K562 (cell line): Measurements from ENCODE around the gene ELP5. TPM values are rescaled to one million over a fixed set of nuclear protein-coding genes. Genes with fewer than 3 reads are reported as not detected.

Experiments used
- ATAC-seq: fragments of 200-7000 bp; cut with Tn5 transposase; 3 replicates; pipeline ENCODE4 v1.9.1; 2020; ENCODE audit warnings: moderate library complexity
- BruUV-seq: library from RNA; stranded (reverse); fragments of 400-500 nt; replicated peaks from 2 replicates; lab custom pipeline; 2021; lab: Mats Ljungman, UMichigan
- CTCF ChIA-PET: fragments of 300-600 bp; formaldehyde crosslinking; extraction: SDS; loops from one replicate; lab custom pipeline; 2021; ENCODE audit warnings: low intra/inter-chr PET ratio; lab: Yijun Ruan, JAX
- POLR2A ChIA-PET: fragments of 300-600, 350-650 bp; sonication (Branson Sonifier 250); formaldehyde crosslinking; extraction: SDS; loops from one replicate; lab custom pipeline; 2021; ENCODE audit warnings: antibody characterized with exemption, inconsistent platforms; lab: Yijun Ruan, JAX
- DNase-seq, 4 experiments: peaks; one replicate each; pipeline versions ENCODE4 v3.0.0 to v3.0.0-alpha.2; 2011 to 2018; ENCODE audit warnings: low spot score in 3 of 4, mixed read lengths in 3 of 4; ENCODE audit errors: extremely low read depth in 1 of 4
- FAIRE-seq: peaks from 2 replicates; lab custom pipeline; 2011; peaks lifted over from hg19 to GRCh38; lab: Jason Lieb, UNC
- H2AFZ ChIP-seq: 2 replicates; pipeline ENCODE4 v1.6.0; 2011; ENCODE audit warnings: low read depth, low read length, control low read depth, inconsistent platforms
- H3K27ac ChIP-seq: fragments of 200-600 bp; 3 replicates; pipeline ENCODE4 v1.8.0; 2011; ENCODE audit warnings: low read depth, mild to moderate bottlenecking, control low read depth, inconsistent platforms, low read length, moderate library complexity, mixed read lengths; ENCODE audit errors: extremely low read depth
- H3K27me3 ChIP-seq, 2 experiments: fragments of 300-600 bp in 1 of 2; 2 replicates in 1 of 2; 3 replicates in 1 of 2; pipeline versions ENCODE4 v1.6.0 to v1.8.0; 2011; ENCODE audit warnings: inconsistent platforms in 2 of 2, low read length in 2 of 2, mild to moderate bottlenecking in 1 of 2, mixed read lengths in 1 of 2, moderate library complexity in 1 of 2; ENCODE audit not compliant: control insufficient read depth in 2 of 2, insufficient read depth in 2 of 2
- H3K36me3 ChIP-seq: fragments of 300-600 bp; 3 replicates; pipeline ENCODE4 v1.8.0; 2011; ENCODE audit warnings: mild to moderate bottlenecking, low read length, inconsistent platforms; ENCODE audit not compliant: control insufficient read depth, insufficient read depth
- H3K4me1 ChIP-seq, 2 experiments: fragments of 200-600 bp in 1 of 2; replicated peaks in 1 of 2; 2 replicates in 1 of 2; 3 replicates in 1 of 2; pipeline versions ENCODE4 v1.5.1 to v1.8.0; 2011; ENCODE audit warnings: inconsistent platforms in 2 of 2, low read length in 2 of 2, mild to moderate bottlenecking in 1 of 2, mixed read lengths in 1 of 2, moderate library complexity in 1 of 2; ENCODE audit not compliant: control insufficient read depth in 2 of 2, insufficient read depth in 2 of 2
- H3K4me2 ChIP-seq: 2 replicates; pipeline ENCODE4 v1.6.1; 2011; ENCODE audit warnings: low read length, control low read depth, inconsistent platforms, mixed read lengths; ENCODE audit not compliant: insufficient read depth
- H3K4me3 ChIP-seq: fragments of 200-600 bp; sonication (generic), shearing (Covaris generic); 2 replicates; pipeline ENCODE4 v1.5.1; 2016; ENCODE audit warnings: control low read depth, inconsistent platforms
- H3K79me2 ChIP-seq: fragments of 200-600 bp; 3 replicates; pipeline ENCODE4 v1.8.0; 2011; ENCODE audit warnings: low read length, inconsistent platforms; ENCODE audit not compliant: control insufficient read depth, insufficient read depth
- H3K9ac ChIP-seq, 2 experiments: 2 replicates each; pipeline versions ENCODE4 v1.6.0 to v1.6.1; 2011; ENCODE audit warnings: low read depth in 2 of 2, low read length in 2 of 2, control low read depth in 1 of 2, inconsistent platforms in 1 of 2, mild to moderate bottlenecking in 1 of 2, mixed read lengths in 1 of 2; ENCODE audit not compliant: insufficient read depth in 1 of 2
- H3K9me1 ChIP-seq: one replicate; pipeline ENCODE4 v1.6.0; 2011; ENCODE audit warnings: inconsistent platforms, mild to moderate bottlenecking, low read length, moderate library complexity; ENCODE audit not compliant: control insufficient read depth, insufficient read depth
- H3K9me3 ChIP-seq: replicated peaks from 2 replicates; pipeline ENCODE4 v1.5.1; 2011; ENCODE audit warnings: low read depth, low read length, inconsistent platforms; ENCODE audit not compliant: control insufficient read depth, insufficient read depth
- H4K20me1 ChIP-seq: replicated peaks from 2 replicates; pipeline ENCODE4 v1.6.1; 2011; ENCODE audit warnings: low read length, inconsistent platforms, mixed read lengths; ENCODE audit not compliant: control insufficient read depth, insufficient read depth
- CCAR2 ChIP-seq: fragments of 200-400 bp; formaldehyde crosslinking; IDR thresholded peaks from 2 replicates; pipeline ENCODE4 v1.6.1; 2017; ENCODE audit warnings: mild to moderate bottlenecking, low read depth, low read length
- CREM ChIP-seq: IDR thresholded peaks from 2 replicates; pipeline ENCODE4 v1.6.1; 2014; ENCODE audit warnings: antibody characterized with exemption, low read depth
- HDAC2 ChIP-seq: fragments of 450-650 bp; IDR thresholded peaks from 2 replicates; pipeline ENCODE4 v1.6.1; 2016; ENCODE audit warnings: mild to moderate bottlenecking
- IFI16 ChIP-seq: fragments of 250-450 bp; sonication (Bioruptor Pico); IDR thresholded peaks from 2 replicates; pipeline ENCODE4 v2.1.2; 2022; ENCODE audit warnings: mild to moderate bottlenecking, inconsistent platforms
- KDM5B ChIP-seq: fragments of 200-600 bp; sonication (generic); IDR thresholded peaks from 2 replicates; pipeline ENCODE4 v1.6.1; 2012; ENCODE audit warnings: low read depth, mild to moderate bottlenecking, moderate library complexity, low read length, control low read depth, inconsistent platforms; ENCODE audit not compliant: insufficient replicate concordance
- MAFF ChIP-seq: IDR thresholded peaks from 2 replicates; pipeline ENCODE4 v1.6.1; 2012; ENCODE audit warnings: low read length, improper control_type of control experiment
- RBM25 ChIP-seq: fragments of 200-400 bp; formaldehyde crosslinking; IDR thresholded peaks from 2 replicates; pipeline ENCODE4 v1.6.1; 2018; ENCODE audit warnings: low read length, low read depth, moderate library complexity; ENCODE audit not compliant: severe bottlenecking
- SMARCA4 ChIP-seq: fragments of 450-650 bp; IDR thresholded peaks from 2 replicates; pipeline ENCODE4 v1.6.1; 2016
- YBX1 ChIP-seq: fragments of 450-650 bp; IDR thresholded peaks from 2 replicates; pipeline ENCODE4 v1.7.1; 2016; ENCODE audit warnings: mild to moderate bottlenecking
- ZEB2 ChIP-seq: fragments of 450-650 bp; IDR thresholded peaks from 2 replicates; pipeline ENCODE4 v1.6.1; 2016
- ZNF79 ChIP-seq: fragments of 250-450 bp; sonication (Bioruptor Pico); IDR thresholded peaks from 2 replicates; pipeline ENCODE4 v1.4.0; 2020; ENCODE audit warnings: low read depth, mild to moderate bottlenecking, moderate library complexity
- WGBS: fragments of 100-300 bp; shearing (Covaris generic); methylation state at CpG from one replicate; pipeline ENCODE4 v1.1.6; 2016; ENCODE audit warnings: low coverage, mixed read lengths; ENCODE audit not compliant: insufficient coverage; ENCODE audit errors: missing lambda C conversion rate; 5-methylcytosine and 5-hydroxymethylcytosine counted together
- in situ Hi-C: fragments of 300-500 bp; cut with MboI; formaldehyde crosslinking; loops from 4 replicates; pipeline ENCODE4 v1.15.0; 2018; ENCODE audit warnings: inconsistent platforms, mixed read lengths
- intact Hi-C: fragments of 100-400 bp; cut with micrococcal nuclease; formaldehyde crosslinking; loops from 2 replicates; pipeline ENCODE4 v1.14.2; 2022
- polyA plus RNA-seq, 8 experiments: library from polyadenylated mRNA; depleted of rRNA in 4 of 8; stranded (reverse) in 5 of 8; unstranded in 3 of 8; fragments of >200 nt; fragmentation: Nextera tagmentation in 2 of 8; fragmentation: Illumina TruSeq in 1 of 8; extraction: Ambion mirVana in 2 of 8; extraction: Trizol in 1 of 8; gene quantifications; 2 replicates each; pipeline versions ENCODE4 v1.2.1 to v1.2.3, GENCODE V29; 2011 to 2014; ENCODE audit warnings: inconsistent platforms in 1 of 8, missing spikeins in 1 of 8
- total RNA-seq, 7 experiments: library from RNA; depleted of rRNA in 6 of 7; stranded (reverse); fragments of >200 nt in 6 of 7; fragmentation: Illumina TruSeq in 2 of 7; extraction: Trizol in 2 of 7; gene quantifications; 2 replicates each; pipeline versions ENCODE4 v1.2.1 to v1.2.3, GENCODE V29; 2011 to 2021; ENCODE audit warnings: low replicate concordance in 1 of 7
- TF ChIP-seq, protein P1 (sequence below): fragments of 450-650 bp; formaldehyde crosslinking; conservative IDR thresholded peaks from 2 replicates; pipeline ENCODE4 v1.4.0; 2022; ENCODE audit warnings: mild to moderate bottlenecking, missing genetic modification characterization
- TF ChIP-seq, protein P2 (sequence below): fragments of 450-650 bp; IDR thresholded peaks from 2 replicates; pipeline ENCODE4 v1.6.1; 2018; ENCODE audit not compliant: partially characterized antibody
- TF ChIP-seq, protein P3 (sequence below), 2 experiments: fragments of 450-650 bp in 1 of 2; sonication (generic) in 1 of 2; formaldehyde crosslinking in 1 of 2; IDR thresholded peaks in 1 of 2; conservative IDR thresholded peaks in 1 of 2; 2 replicates each; pipeline versions ENCODE4 v1.6.1 to v1.8.1; 2016 to 2023; ENCODE audit warnings: mild to moderate bottlenecking in 2 of 2, moderate library complexity in 2 of 2, inconsistent platforms in 1 of 2, missing genetic modification reagents in 1 of 2
- TF ChIP-seq, protein P4 (sequence below), 3 experiments: fragments of 200-800 bp in 1 of 3; sonication (Bioruptor generic) in 1 of 3; sonication (generic) in 1 of 3; formaldehyde crosslinking in 1 of 3; IDR thresholded peaks; 2 replicates each; pipeline versions ENCODE4 v1.6.1 to v1.8.0; 2016 to 2022; ENCODE audit warnings: mild to moderate bottlenecking in 2 of 3, missing compliant biosample characterization in 2 of 3, missing genetic modification characterization in 2 of 3, missing genetic modification reagents in 1 of 3

Gene ELP5
- total and polyA plus RNA-seq, 9 of the 15 experiments (the other 6 are each of a cell fraction or from before 2014, with no cell fraction given): 25.7 to 77.9 (median 52.9) TPM

DNA sequence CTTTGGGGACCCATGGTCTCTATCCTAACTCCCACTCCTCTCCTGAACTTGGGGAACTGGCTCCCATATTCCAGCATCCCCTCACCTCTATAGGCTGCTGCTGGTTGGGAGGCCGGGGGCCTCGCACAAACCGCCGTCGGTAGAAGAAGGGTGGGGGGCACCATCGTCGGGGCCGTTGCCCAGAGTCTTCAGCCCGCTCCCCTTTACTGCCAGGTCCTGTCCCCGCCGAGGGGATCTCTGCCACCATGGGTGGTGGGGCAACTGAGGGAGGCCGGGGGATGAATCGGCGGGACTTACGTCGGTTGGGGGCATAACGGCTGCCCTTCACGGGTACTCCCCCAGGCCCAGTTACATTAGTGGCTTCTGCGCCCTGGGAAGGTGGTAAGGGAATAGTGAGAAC lies 38.2 kb downstream of the ELP5 start:
- Histone ChIP-seq H4K20me1 (no peaks in the 10 kb centered on the region), H3K79me2 (no peaks in the 10 kb centered on the region), H3K27me3 (no peaks in the 10 kb centered on the region), H2AFZ (no peak overlapping the region), H3K4me1 (peaks cover 11 to 40% of the 10 kb centered on the region in 2 experiments), H3K9ac (no peak overlapping the region), H3K9me1 (no peaks in the 10 kb centered on the region), H3K4me2 (no peak overlapping the region), H3K36me3 (0 out of 3 replicates have a peak, but pooled peaks cover under 1% of the 10 kb centered on the region), H3K4me3 (no peak overlapping the region), H3K27ac (no peak overlapping the region), H3K9me3 (no peaks in the 10 kb centered on the region)
- in situ Hi-C loops (no loop called here), intact Hi-C loops (no loop called here)
- POLR2A ChIA-PET: interaction anchor here (0.7 kb wide), 1 partner anchor 14 kb away, joined by 3 read pairs; no protein-coding TSS in a partner anchor
- BruUV-seq: no TSS peak
- TF ChIP-seq IFI16 (CRISPR knock-in tag) (no peak), HDAC2 (no peak), ZNF79 (CRISPR knock-in tag) (no peak), SMARCA4 (no peak), KDM5B (no peak), ZEB2 (no peak), MAFF (no peak), CREM (no peak), CCAR2 (no peak), YBX1 (no peak), RBM25 (no peak)
- TF ChIP-seq, protein P1, sequence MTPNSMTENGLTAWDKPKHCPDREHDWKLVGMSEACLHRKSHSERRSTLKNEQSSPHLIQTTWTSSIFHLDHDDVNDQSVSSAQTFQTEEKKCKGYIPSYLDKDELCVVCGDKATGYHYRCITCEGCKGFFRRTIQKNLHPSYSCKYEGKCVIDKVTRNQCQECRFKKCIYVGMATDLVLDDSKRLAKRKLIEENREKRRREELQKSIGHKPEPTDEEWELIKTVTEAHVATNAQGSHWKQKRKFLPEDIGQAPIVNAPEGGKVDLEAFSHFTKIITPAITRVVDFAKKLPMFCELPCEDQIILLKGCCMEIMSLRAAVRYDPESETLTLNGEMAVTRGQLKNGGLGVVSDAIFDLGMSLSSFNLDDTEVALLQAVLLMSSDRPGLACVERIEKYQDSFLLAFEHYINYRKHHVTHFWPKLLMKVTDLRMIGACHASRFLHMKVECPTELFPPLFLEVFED (CRISPR knock-in tag): no peak
- TF ChIP-seq, protein P2, sequence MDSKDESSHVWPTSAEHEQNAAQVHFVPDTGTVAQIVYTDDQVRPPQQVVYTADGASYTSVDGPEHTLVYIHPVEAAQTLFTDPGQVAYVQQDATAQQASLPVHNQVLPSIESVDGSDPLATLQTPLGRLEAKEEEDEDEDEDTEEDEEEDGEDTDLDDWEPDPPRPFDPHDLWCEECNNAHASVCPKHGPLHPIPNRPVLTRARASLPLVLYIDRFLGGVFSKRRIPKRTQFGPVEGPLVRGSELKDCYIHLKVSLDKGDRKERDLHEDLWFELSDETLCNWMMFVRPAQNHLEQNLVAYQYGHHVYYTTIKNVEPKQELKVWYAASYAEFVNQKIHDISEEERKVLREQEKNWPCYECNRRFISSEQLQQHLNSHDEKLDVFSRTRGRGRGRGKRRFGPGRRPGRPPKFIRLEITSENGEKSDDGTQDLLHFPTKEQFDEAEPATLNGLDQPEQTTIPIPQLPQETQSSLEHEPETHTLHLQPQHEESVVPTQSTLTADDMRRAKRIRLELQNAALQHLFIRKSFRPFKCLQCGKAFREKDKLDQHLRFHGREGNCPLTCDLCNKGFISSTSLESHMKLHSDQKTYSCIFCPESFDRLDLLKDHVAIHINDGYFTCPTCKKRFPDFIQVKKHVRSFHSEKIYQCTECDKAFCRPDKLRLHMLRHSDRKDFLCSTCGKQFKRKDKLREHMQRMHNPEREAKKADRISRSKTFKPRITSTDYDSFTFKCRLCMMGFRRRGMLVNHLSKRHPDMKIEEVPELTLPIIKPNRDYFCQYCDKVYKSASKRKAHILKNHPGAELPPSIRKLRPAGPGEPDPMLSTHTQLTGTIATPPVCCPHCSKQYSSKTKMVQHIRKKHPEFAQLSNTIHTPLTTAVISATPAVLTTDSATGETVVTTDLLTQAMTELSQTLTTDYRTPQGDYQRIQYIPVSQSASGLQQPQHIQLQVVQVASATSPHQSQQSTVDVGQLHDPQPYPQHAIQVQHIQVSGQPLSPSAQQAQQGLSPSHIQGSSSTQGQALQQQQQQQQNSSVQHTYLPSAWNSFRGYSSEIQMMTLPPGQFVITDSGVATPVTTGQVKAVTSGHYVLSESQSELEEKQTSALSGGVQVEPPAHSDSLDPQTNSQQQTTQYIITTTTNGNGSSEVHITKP: no peak
- TF ChIP-seq, protein P3, sequence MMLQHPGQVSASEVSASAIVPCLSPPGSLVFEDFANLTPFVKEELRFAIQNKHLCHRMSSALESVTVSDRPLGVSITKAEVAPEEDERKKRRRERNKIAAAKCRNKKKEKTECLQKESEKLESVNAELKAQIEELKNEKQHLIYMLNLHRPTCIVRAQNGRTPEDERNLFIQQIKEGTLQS (IDR thresholded peaks at IDR 0.05): no peak
- TF ChIP-seq, protein P3 (CRISPR knock-in tag; conservative IDR thresholded peaks at IDR 0.05): no peak
- TF ChIP-seq, protein P4, sequence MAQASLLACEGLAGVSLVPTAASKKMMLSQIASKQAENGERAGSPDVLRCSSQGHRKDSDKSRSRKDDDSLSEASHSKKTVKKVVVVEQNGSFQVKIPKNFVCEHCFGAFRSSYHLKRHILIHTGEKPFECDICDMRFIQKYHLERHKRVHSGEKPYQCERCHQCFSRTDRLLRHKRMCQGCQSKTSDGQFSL (CRISPR knock-in tag; IDR thresholded peaks at IDR 0.05): no peak
- TF ChIP-seq, protein P4 (tag; IDR thresholded peaks at IDR 0.05): no peak
- 79% methylated on average over 9 of the region's 19 CpGs for WGBS
- CTCF ChIA-PET: no interaction called here
- FAIRE-seq (no peak), ATAC-seq (no peak), DNase-seq (no peak)
